ENCODE data around the gene PTPRM.

The PTPRM gene

GRCh38 chr18:7809455-7809854 lies 242.3 kb downstream of the PTPRM start:
- DNase-seq (ENCODE audit: low spot score), result no peak

GRCh38 chr18:7809978-7810377 lies 242.9 kb downstream of the PTPRM start:
- DNase-seq (ENCODE audit: low spot score), result no peak

- DNase-seq (ENCODE audit: low spot score), result no peak
Measured at GRCh38 chr18:7812431-7813063, 245.4 kb downstream of the PTPRM start.

- no peak for DNase-seq (ENCODE audit: low spot score)
Measured at GRCh38 chr18:7813131-7813530, 246.0 kb downstream of the PTPRM start.

GRCh38 chr18:7814754-7815315 lies 247.7 kb downstream of the PTPRM start:
- no peak for DNase-seq (ENCODE audit: low spot score)

- DNase-seq (ENCODE audit: low spot score), result no peak
Measured at GRCh38 chr18:7815787-7816186, 248.7 kb downstream of the PTPRM start.

- DNase-seq (ENCODE audit: low spot score), result no peak
Measured at GRCh38 chr18:7817575-7818230, 250.6 kb downstream of the PTPRM start.

- no peak for DNase-seq (ENCODE audit: low spot score)
Measured at GRCh38 chr18:7821784-7822183, 254.7 kb downstream of the PTPRM start.

- no peak for DNase-seq (ENCODE audit: low spot score)
Measured at GRCh38 chr18:7822435-7823331, 255.6 kb downstream of the PTPRM start.

GRCh38 chr18:7824970-7825369 lies 257.9 kb downstream of the PTPRM start:
- no peak for DNase-seq (ENCODE audit: low spot score)

GRCh38 chr18:7830468-7830867 lies 263.4 kb downstream of the PTPRM start:
- no peak for DNase-seq (ENCODE audit: low spot score)

- DNase-seq (ENCODE audit: low spot score), result no peak
Measured at GRCh38 chr18:7839548-7839947, 272.4 kb downstream of the PTPRM start.

GRCh38 chr18:7840411-7840810 lies 273.3 kb downstream of the PTPRM start:
- DNase-seq (ENCODE audit: low spot score), result no peak

GRCh38 chr18:7844017-7844416 lies 276.9 kb downstream of the PTPRM start:
- DNase-seq (ENCODE audit: low spot score), result no peak

- DNase-seq (ENCODE audit: low spot score), result no peak
Measured at GRCh38 chr18:7844418-7844817, 277.3 kb downstream of the PTPRM start.

- no peak for DNase-seq (ENCODE audit: low spot score)
Measured at GRCh38 chr18:7846335-7846734, 279.2 kb downstream of the PTPRM start.

GRCh38 chr18:7847357-7848053 lies 280.4 kb downstream of the PTPRM start:
- no peak for DNase-seq (ENCODE audit: low spot score)

- DNase-seq (ENCODE audit: low spot score), result no peak
Measured at GRCh38 chr18:7848054-7848412, 280.9 kb downstream of the PTPRM start.

GRCh38 chr18:7850446-7850845 lies 283.3 kb downstream of the PTPRM start:
- no peak for DNase-seq (ENCODE audit: low spot score)

GRCh38 chr18:7855028-7855427 lies 287.9 kb downstream of the PTPRM start:
- DNase-seq (ENCODE audit: low spot score), result no peak

GRCh38 chr18:7855671-7856070 lies 288.6 kb downstream of the PTPRM start:
- no peak for DNase-seq (ENCODE audit: low spot score)

- DNase-seq (ENCODE audit: low spot score), result no peak
Measured at GRCh38 chr18:7856116-7856515, 289.0 kb downstream of the PTPRM start.
